ENCODE measurements around the gene KCNK1. TPM values are rescaled to one million over a fixed set of nuclear protein-coding genes. Genes with fewer than 3 reads are reported as not detected.

The KCNK1 gene
- total RNA-seq, 1 donor from 2014 or later, result not detected

DNA sequence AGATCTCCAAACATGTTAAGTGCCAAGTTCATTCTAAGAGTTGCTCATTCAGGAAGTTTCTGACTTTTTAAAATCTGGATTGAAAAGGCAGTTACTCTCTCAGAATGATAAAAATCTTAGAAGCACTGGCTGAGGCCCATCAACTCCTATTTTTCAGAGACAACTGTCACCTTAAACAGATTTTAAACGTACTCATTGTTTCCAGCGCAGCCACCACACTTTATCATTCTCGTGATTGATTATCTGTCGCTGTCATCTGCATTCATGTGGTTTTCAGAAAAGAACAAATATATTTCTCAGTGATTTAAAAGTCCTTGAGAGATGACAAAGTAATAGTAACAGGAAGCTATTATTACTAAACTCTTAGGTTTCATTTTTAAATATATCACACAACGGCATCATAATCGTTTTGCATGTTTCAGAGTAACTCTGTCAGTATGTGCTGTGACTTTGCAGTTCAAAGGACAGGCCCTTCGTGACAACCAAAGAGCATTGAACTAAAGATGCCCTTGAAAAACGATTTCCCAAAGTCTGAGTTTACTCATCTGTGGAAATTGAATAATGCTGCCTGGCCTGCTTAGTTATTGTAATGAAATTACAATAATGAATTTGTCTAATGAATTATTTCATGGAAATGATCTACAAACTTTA lies 14.9 kb upstream of the KCNK1 start:
- no peaks in the 10 kb centered on the region for H3K4me1 Mint-ChIP-seq (ENCODE audit: unreplicated experiment)
- no peak for DNase-seq (ENCODE audit: extremely low spot score, unreplicated experiment)
- TF ChIP-seq, protein P1, sequence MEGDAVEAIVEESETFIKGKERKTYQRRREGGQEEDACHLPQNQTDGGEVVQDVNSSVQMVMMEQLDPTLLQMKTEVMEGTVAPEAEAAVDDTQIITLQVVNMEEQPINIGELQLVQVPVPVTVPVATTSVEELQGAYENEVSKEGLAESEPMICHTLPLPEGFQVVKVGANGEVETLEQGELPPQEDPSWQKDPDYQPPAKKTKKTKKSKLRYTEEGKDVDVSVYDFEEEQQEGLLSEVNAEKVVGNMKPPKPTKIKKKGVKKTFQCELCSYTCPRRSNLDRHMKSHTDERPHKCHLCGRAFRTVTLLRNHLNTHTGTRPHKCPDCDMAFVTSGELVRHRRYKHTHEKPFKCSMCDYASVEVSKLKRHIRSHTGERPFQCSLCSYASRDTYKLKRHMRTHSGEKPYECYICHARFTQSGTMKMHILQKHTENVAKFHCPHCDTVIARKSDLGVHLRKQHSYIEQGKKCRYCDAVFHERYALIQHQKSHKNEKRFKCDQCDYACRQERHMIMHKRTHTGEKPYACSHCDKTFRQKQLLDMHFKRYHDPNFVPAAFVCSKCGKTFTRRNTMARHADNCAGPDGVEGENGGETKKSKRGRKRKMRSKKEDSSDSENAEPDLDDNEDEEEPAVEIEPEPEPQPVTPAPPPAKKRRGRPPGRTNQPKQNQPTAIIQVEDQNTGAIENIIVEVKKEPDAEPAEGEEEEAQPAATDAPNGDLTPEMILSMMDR (IDR thresholded peaks at IDR 0.05), result no peak
- no peak overlapping the region for H3K4me3 Mint-ChIP-seq (ENCODE audit: unreplicated experiment)
- H3K9me3 Mint-ChIP-seq (ENCODE audit: unreplicated experiment), result peaks cover 11% of the 10 kb centered on the region
- no peaks in the 10 kb centered on the region for H3K36me3 Mint-ChIP-seq (ENCODE audit: unreplicated experiment)
- no peak overlapping the region for H3K27ac Mint-ChIP-seq (ENCODE audit: unreplicated experiment)
- no peaks in the 10 kb centered on the region for H3K27me3 Mint-ChIP-seq (ENCODE audit: unreplicated experiment)

DNA sequence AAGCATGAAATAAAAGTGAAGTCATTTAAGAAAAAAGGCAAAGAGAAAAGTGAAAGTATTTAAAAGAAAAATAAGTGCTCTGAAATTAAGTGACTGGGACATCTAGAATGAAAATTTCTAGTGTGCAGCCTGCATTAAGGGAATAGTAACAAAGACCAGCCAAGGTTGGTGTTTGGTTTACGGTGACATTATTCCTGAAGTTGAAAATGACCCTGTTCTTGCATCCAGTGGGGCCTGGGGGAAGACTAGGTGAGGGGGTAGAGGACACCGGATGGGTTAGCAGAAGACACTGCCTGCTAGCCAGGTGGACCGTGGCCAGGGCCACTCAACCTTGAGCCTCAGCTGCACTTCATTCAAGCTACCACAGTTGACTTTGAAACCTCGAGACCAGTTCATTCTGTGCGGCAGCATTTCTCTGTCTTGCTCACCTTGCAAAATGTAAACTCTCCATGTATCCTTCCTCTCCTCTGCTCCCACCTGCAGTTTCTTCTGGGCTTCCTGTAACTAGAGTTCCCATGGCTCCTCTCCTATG lies 14.3 kb upstream of the KCNK1 start:
- H3K27me3 Mint-ChIP-seq (ENCODE audit: unreplicated experiment), result no peaks in the 10 kb centered on the region
- no peaks in the 10 kb centered on the region for H3K36me3 Mint-ChIP-seq (ENCODE audit: unreplicated experiment)
- H3K4me1 Mint-ChIP-seq (ENCODE audit: unreplicated experiment), result no peaks in the 10 kb centered on the region
- H3K4me3 Mint-ChIP-seq (ENCODE audit: unreplicated experiment), result no peak overlapping the region
- no peak for DNase-seq (ENCODE audit: extremely low spot score, unreplicated experiment)
- TF ChIP-seq, protein P1 (IDR thresholded peaks at IDR 0.05), result no peak
- H3K27ac Mint-ChIP-seq (ENCODE audit: unreplicated experiment), result no peak overlapping the region
- H3K9me3 Mint-ChIP-seq (ENCODE audit: unreplicated experiment), result peaks cover 11% of the 10 kb centered on the region

DNA sequence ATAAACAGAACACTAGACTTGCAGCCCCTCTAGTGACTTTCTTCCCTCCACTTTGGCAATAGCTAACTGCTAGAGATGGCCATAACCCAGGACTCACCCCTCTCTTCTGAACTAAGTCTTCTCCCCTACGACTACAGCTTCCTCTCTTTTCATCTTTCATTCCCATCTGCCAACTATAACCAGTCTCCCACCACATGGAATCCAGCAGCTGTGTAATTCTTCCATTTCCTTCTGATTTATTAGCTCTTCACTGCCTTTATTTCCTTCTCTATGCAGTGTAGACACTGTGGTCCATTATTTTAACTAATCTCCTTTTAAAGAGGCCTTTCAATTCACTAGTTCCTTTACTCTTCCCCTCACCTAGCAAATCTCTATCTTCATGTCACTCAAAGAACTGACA lies 13.4 kb upstream of the KCNK1 start:
- TF ChIP-seq, protein P1 (IDR thresholded peaks at IDR 0.05), result no peak
- Mint-ChIP-seq H3K27ac (ENCODE audit: unreplicated experiment) (no peak overlapping the region), H3K4me1 (ENCODE audit: unreplicated experiment) (no peaks in the 10 kb centered on the region), H3K4me3 (ENCODE audit: unreplicated experiment) (no peak overlapping the region), H3K9me3 (ENCODE audit: unreplicated experiment) (peaks cover 11% of the 10 kb centered on the region), H3K27me3 (ENCODE audit: unreplicated experiment) (no peaks in the 10 kb centered on the region), H3K36me3 (ENCODE audit: unreplicated experiment) (no peaks in the 10 kb centered on the region)
- no peak for DNase-seq (ENCODE audit: extremely low spot score, unreplicated experiment)

DNA sequence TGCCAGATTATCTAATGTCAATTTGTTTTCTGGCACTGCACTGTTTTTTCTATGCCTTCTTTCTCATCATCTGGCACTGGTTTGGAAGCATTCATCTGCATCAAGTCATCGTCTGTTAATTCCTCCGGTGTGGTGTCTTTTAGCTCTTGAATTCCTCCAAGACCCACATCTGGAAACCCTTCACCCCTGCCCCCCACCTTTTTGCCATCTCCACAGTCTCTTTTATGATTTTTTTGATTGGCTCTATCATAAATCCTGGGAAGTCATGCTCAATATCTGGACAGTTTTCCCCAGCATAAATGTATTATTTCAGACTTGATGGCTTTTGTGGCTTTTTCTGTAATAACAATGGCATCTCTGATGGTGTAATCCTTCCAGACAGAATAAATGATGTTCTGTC lies 10.4 kb upstream of the KCNK1 start:
- no peaks in the 10 kb centered on the region for H3K4me1 Mint-ChIP-seq (ENCODE audit: unreplicated experiment)

DNA sequence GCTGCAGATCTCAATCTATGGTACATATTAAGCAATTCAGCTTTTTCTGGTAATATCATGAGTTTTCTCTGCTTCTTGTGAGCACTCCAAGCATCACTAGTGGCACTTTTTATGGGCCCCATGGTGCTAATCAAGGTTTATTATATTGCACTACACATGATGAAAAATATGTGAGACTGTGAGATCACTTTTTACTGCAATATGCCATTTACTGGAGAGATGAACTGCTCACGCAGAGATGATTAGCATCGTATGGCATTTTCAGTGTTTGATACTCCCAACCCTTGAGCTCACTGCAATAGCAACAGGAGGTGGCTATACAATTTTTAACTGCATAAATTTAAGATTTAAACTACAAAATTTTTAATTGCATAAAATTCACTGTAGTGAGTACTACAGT lies 8.7 kb upstream of the KCNK1 start:
- H3K4me3 Mint-ChIP-seq (ENCODE audit: unreplicated experiment), result no peak overlapping the region
- H3K4me1 Mint-ChIP-seq (ENCODE audit: unreplicated experiment), result no peaks in the 10 kb centered on the region
- no peak overlapping the region for H3K27ac Mint-ChIP-seq (ENCODE audit: unreplicated experiment)
- no peaks in the 10 kb centered on the region for H3K27me3 Mint-ChIP-seq (ENCODE audit: unreplicated experiment)
- TF ChIP-seq, protein P1 (IDR thresholded peaks at IDR 0.05), result no peak
- peaks cover 8% of the 10 kb centered on the region for H3K9me3 Mint-ChIP-seq (ENCODE audit: unreplicated experiment)
- no peak for DNase-seq (ENCODE audit: extremely low spot score, unreplicated experiment)
- H3K36me3 Mint-ChIP-seq (ENCODE audit: unreplicated experiment), result no peaks in the 10 kb centered on the region

More for the DNA sequence above, 10.4 kb upstream of the KCNK1 start:
- H3K36me3 Mint-ChIP-seq (ENCODE audit: unreplicated experiment), result no peaks in the 10 kb centered on the region
- DNase-seq (ENCODE audit: extremely low spot score, unreplicated experiment), result no peak
- peaks cover 11% of the 10 kb centered on the region for H3K9me3 Mint-ChIP-seq (ENCODE audit: unreplicated experiment)
- H3K27ac Mint-ChIP-seq (ENCODE audit: unreplicated experiment), result no peak overlapping the region
- no peaks in the 10 kb centered on the region for H3K27me3 Mint-ChIP-seq (ENCODE audit: unreplicated experiment)
- TF ChIP-seq, protein P1 (IDR thresholded peaks at IDR 0.05), result no peak
- no peak overlapping the region for H3K4me3 Mint-ChIP-seq (ENCODE audit: unreplicated experiment)
